PC-9 (cell line): Measurements from ENCODE around the gene DCTN2. TPM values are rescaled to one million over a fixed set of nuclear protein-coding genes. Genes with fewer than 3 reads are reported as not detected.
"Not testable (repeated sequence)": the region's sequence is repeated elsewhere in the genome, so short reads cannot be mapped to it uniquely, and the experiment has no call there.

Experiments used
- BruUV-seq: library from RNA; stranded (reverse); fragments of 400-500 nt; replicated peaks from 2 replicates; lab custom pipeline; 2021; lab: Mats Ljungman, UMichigan
- CTCF ChIA-PET: fragments of 300-600 bp; sonication (Branson Sonifier 250); formaldehyde crosslinking; loops from one replicate; lab custom pipeline; 2022; ENCODE audit warnings: antibody characterized with exemption; lab: Charles Lee
- POLR2A ChIA-PET: fragments of 300-600 bp; sonication (Branson Sonifier 250); formaldehyde crosslinking; loops from one replicate; lab custom pipeline; 2022; ENCODE audit warnings: antibody characterized with exemption; ENCODE audit not compliant: unreplicated experiment; lab: Charles Lee
- DNase-seq, 2 experiments: peaks; one replicate each; pipeline versions ENCODE4 v3.0.0 to v3.0.0-alpha.2; 2015 to 2022; ENCODE audit warnings: mixed read lengths in 1 of 2
- H2AFZ ChIP-seq: fragments of 200-600 bp; sonication (generic); 2 replicates; pipeline ENCODE4 v1.8.1; 2017; ENCODE audit warnings: antibody characterized with exemption
- H3F3A ChIP-seq: fragments of 200-600 bp; sonication (generic); 2 replicates; pipeline ENCODE4 v1.8.1; 2017; ENCODE audit warnings: antibody characterized with exemption, mild to moderate bottlenecking, low read depth; ENCODE audit not compliant: insufficient read depth
- H3K27ac ChIP-seq: fragments of 200-600 bp; sonication (generic); 2 replicates; pipeline ENCODE4 v1.6.1; 2016; ENCODE audit warnings: mixed run types
- H3K27me3 ChIP-seq: fragments of 200-600 bp; sonication (generic); 2 replicates; pipeline ENCODE4 v1.6.1; 2016; ENCODE audit warnings: low read depth, mixed run types; ENCODE audit not compliant: insufficient read depth
- H3K36me3 ChIP-seq: fragments of 200-600 bp; sonication (generic); 2 replicates; pipeline ENCODE4 v1.6.1; 2016; ENCODE audit warnings: low read depth, mixed run types
- H3K4me1 ChIP-seq: fragments of 200-600 bp; sonication (generic); replicated peaks from 2 replicates; pipeline ENCODE4 v1.6.1; 2016; ENCODE audit warnings: mixed run types; ENCODE audit not compliant: insufficient read depth
- H3K4me2 ChIP-seq: fragments of 200-600 bp; sonication (generic); 2 replicates; pipeline ENCODE4 v1.6.1; 2017; ENCODE audit warnings: mixed run types
- H3K4me3 ChIP-seq: fragments of 200-600 bp; sonication (generic); 2 replicates; pipeline ENCODE4 v1.6.1; 2016; ENCODE audit warnings: mixed run types
- H3K79me2 ChIP-seq: fragments of 200-600 bp; sonication (generic); 2 replicates; pipeline ENCODE4 v1.6.1; 2017; ENCODE audit warnings: low read depth, mixed run types
- H3K9me2 ChIP-seq: fragments of 200-600 bp; sonication (generic); 2 replicates; pipeline ENCODE4 v1.8.1; 2017; ENCODE audit warnings: mild to moderate bottlenecking; ENCODE audit not compliant: insufficient read depth
- H3K9me3 ChIP-seq: fragments of 200-600 bp; sonication (generic); 2 replicates; pipeline ENCODE4 v1.8.1; 2016; ENCODE audit warnings: low read depth; ENCODE audit not compliant: insufficient read depth
- H4K20me1 ChIP-seq: fragments of 200-600 bp; sonication (generic); 2 replicates; pipeline ENCODE4 v1.8.1; 2017; ENCODE audit not compliant: insufficient read depth
- EZH2 ChIP-seq: fragments of 200-600 bp; sonication (generic); IDR thresholded peaks from 2 replicates; pipeline ENCODE4 v1.8.0; 2017; ENCODE audit warnings: antibody characterized with exemption, low read depth
- intact Hi-C: fragments of 100-400 bp; cut with micrococcal nuclease; formaldehyde crosslinking; loops from one replicate; pipeline ENCODE4 v1.10.0; 2022; ENCODE audit not compliant: unreplicated experiment
- total RNA-seq: library from RNA; stranded (reverse); gene quantifications from 2 replicates; pipeline ENCODE4 v1.2.3, GENCODE V29; 2021
- TF ChIP-seq, protein P1 (sequence below): fragments of 200-600 bp; sonication (generic); conservative IDR thresholded peaks from 2 replicates; pipeline ENCODE4 v1.6.1; 2017; ENCODE audit warnings: mixed run types, antibody characterized with exemption, mild to moderate bottlenecking, moderate library complexity

Gene DCTN2
- total RNA-seq, 1 experiment from 2014 or later = 105 TPM

DNA sequence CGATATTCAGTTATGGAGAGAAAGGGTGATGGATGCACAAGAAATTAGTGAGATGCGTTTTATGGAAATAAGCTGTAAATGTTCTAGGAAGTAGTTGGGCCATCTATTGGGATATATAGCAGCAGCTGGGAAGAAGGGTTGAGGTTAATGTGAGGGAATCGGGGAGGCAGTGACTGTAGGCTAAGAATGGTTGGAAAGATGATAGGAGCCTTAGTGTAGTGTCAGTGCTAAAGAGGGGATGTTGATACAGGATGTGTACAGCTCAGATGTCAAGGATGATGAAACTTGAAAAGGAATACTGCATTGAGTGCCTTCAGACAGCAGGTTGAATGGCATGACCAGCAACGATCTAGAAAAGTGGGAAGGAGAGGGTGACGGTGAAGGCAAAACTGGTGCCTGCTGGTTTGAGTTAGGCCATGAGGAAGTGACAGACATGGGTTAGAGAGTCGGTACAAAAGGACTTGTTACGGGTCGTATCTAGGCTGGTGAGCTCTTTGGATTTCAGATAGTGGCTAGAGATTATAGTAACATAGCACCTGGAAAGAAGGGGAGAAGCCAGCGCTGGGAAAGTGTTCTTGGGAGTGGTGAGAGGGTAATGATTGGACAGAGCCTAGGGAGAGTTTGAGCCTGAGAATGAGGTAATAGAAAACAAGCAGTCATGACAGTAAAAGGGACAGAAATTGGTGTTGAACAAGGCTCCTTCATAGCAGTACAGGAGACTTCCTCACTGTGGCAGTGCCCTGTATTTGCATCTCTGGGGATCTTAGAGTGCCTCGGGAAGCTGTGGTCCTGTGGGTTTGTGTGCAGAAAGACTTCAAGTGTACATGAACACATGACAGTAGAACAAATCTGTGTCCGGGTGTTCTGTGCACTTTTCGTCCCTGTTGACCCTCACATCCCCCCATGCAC, 49.5 kb downstream of the DCTN2 start:
- no peak overlapping the region for H3K4me2 ChIP-seq
- no peak overlapping the region for H3K4me3 ChIP-seq
- H4K20me1 ChIP-seq = peaks cover 63% of the 10 kb centered on the region
- TF ChIP-seq EZH2 = no peak
- TF ChIP-seq, protein P1, sequence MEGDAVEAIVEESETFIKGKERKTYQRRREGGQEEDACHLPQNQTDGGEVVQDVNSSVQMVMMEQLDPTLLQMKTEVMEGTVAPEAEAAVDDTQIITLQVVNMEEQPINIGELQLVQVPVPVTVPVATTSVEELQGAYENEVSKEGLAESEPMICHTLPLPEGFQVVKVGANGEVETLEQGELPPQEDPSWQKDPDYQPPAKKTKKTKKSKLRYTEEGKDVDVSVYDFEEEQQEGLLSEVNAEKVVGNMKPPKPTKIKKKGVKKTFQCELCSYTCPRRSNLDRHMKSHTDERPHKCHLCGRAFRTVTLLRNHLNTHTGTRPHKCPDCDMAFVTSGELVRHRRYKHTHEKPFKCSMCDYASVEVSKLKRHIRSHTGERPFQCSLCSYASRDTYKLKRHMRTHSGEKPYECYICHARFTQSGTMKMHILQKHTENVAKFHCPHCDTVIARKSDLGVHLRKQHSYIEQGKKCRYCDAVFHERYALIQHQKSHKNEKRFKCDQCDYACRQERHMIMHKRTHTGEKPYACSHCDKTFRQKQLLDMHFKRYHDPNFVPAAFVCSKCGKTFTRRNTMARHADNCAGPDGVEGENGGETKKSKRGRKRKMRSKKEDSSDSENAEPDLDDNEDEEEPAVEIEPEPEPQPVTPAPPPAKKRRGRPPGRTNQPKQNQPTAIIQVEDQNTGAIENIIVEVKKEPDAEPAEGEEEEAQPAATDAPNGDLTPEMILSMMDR = no peak
- POLR2A ChIA-PET = interaction anchor here (0.7 kb wide), 1 partner anchor 20 kb away, joined by 4 read pairs; no protein-coding TSS in a partner anchor
- H2AFZ ChIP-seq = no peak overlapping the region
- peaks cover 14% of the 10 kb centered on the region; the same call in 1 of the 2 replicates for H3F3A ChIP-seq
- no peak for DNase-seq
- H3K9me3 ChIP-seq = no peaks in the 10 kb centered on the region
- no peak overlapping the region for H3K27ac ChIP-seq
- H3K36me3 ChIP-seq = peaks cover 44% of the 10 kb centered on the region
- no TSS peak for BruUV-seq
- H3K9me2 ChIP-seq = no peaks in the 10 kb centered on the region
- CTCF ChIA-PET = interaction anchor here (0.6 kb wide), 1 partner anchor 26 kb away, joined by 4 read pairs; no protein-coding TSS in a partner anchor
- H3K79me2 ChIP-seq = 0 out of 2 replicates have a peak, but pooled peaks cover 8% of the 10 kb centered on the region
- H3K27me3 ChIP-seq = no peaks in the 10 kb centered on the region
- no peaks in the 10 kb centered on the region for H3K4me1 ChIP-seq
- intact Hi-C loops = no loop called here

DNA sequence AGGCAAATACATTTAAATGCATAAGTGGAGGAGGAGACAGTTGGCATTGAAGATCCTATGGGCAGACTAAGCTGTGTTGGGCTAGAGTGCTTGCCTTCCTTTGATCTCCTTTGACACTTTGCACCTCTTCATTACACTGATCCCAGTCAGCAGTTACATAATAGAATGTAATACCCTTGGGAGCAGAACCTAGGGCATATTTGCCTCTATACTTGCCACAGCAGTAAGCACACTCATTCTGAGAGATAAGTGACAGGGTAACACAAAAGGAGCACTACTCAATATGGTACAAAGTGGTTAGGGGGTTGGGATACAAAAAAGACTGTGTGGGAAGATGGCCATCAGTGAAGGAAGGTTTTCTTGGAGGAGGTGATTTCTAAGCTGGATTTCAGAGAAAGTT, 50.2 kb downstream of the DCTN2 start:
- H3K4me3 ChIP-seq = no peak overlapping the region
- intact Hi-C loops = no loop called here
- ChIA-PET CTCF (no interaction called here), POLR2A (interaction anchor here (0.7 kb wide), 1 partner anchor 21 kb away, joined by 4 read pairs; no protein-coding TSS in a partner anchor)
- no TSS peak for BruUV-seq
- H3K4me2 ChIP-seq = no peak overlapping the region
- peaks cover 17% of the 10 kb centered on the region; the same call in 1 of the 2 replicates for H3F3A ChIP-seq
- H3K4me1 ChIP-seq = no peaks in the 10 kb centered on the region
- H3K27ac ChIP-seq = no peak overlapping the region
- H3K36me3 ChIP-seq = peaks cover 43% of the 10 kb centered on the region
- H3K79me2 ChIP-seq = peaks cover 8% of the 10 kb centered on the region; the same call in 1 of the 2 replicates
- no peak for DNase-seq
- H3K9me3 ChIP-seq = no peaks in the 10 kb centered on the region
- no peaks in the 10 kb centered on the region for H3K9me2 ChIP-seq
- H2AFZ ChIP-seq = no peak overlapping the region
- no peak for TF ChIP-seq EZH2
- TF ChIP-seq, protein P1 = no peak
- H4K20me1 ChIP-seq = peaks cover 63% of the 10 kb centered on the region
- H3K27me3 ChIP-seq = no peaks in the 10 kb centered on the region

DNA sequence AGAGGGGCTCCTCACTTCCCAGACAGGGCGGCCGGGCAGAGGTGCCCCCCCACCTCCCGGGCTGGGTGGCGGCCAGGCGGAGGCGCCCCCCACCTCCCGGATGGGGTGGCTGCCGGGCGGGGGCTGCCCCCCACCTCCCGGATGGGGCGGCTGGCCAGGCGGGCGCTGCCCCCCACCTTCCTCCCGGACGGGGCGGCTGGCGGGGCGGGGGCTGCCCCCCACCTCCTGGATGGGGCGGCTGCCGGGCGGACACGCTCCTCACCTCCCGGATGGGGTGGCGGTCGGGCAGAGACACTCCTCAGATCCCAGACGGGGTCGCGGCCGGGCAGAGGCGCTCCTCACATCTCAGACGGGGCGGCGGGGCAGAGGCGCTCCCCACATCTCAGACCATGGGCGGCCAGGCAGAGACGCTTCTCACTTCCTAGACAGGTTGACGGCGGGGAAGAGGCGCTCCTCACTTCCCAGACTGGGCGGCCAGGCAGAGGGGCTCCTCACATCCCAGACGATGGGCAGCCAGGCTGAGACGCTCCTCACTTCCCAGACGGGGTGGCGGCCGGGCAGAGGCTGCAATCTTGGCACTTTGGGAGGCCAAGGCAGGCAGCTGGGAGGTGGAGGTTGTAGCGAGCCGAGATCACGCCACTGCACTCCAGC, 51.8 kb downstream of the DCTN2 start:
- Histone ChIP-seq H3K36me3 (peaks cover 42% of the 10 kb centered on the region), H3K79me2 (peaks cover 18% of the 10 kb centered on the region), H4K20me1 (peaks cover 52% of the 10 kb centered on the region), H3F3A (peaks cover 24% of the 10 kb centered on the region; the same call in 1 of the 2 replicates)
- H3K27me3 ChIP-seq, H3K4me2 ChIP-seq, intact Hi-C loops, H2AFZ ChIP-seq, POLR2A ChIA-PET, H3K9me2 ChIP-seq, H3K9me3 ChIP-seq, H3K4me3 ChIP-seq, H3K4me1 ChIP-seq, DNase-seq, H3K27ac ChIP-seq, BruUV-seq, CTCF ChIA-PET: not testable (repeated sequence)
